ENCODE results near the gene CUTA.

Gene CUTA

GRCh38 chr6:33417903-33418689, at the start of gene CUTA:
CUTA (minus strand) TSS chr6:33418107; CDS start chr6:33418000, 107 bp downstream.
- Mint-ChIP-seq H3K4me1 (peaks cover 89% of the 10 kb centered on the region), H3K27ac (peak within 1 kb of the TSS; percentile 98), H3K4me3 (peak within 1 kb of the TSS; percentile 99), H3K27me3 (ENCODE audit: low read depth, poor library complexity) (no peaks in the 10 kb centered on the region), H3K36me3 (ENCODE audit: low read depth) (peaks cover 27% of the 10 kb centered on the region), H3K9me3 (no peaks in the 10 kb centered on the region)
- TF ChIP-seq CTCF (IDR thresholded peaks at IDR 0.05): no peak
- DNase-seq: peak; percentile 95

DNA sequence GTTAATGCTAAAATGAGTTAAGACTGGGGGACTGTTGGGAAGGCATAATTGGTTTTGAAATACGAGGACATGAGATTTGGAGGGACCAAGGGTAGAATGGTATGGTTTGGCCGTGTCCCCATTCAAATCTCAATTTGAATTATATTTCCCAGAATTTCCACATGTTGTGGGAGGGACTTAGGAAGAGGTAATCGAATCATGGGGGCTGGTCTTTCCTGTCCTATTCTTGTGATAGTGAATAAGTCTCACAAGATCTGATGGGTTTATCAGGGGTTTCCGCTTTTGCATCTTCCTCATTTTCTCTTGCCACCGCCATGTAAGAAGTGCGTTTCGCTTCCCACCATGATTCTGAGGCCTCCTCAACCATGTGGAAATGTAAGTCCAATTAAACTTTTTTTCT, 49.2 kb upstream of the CUTA start:
- H3K4me3 Mint-ChIP-seq: no peak overlapping the region
- DNase-seq: no peak
- H3K27me3 Mint-ChIP-seq (ENCODE audit: low read depth, poor library complexity): peaks cover 19% of the 10 kb centered on the region
- no peak for TF ChIP-seq CTCF (IDR thresholded peaks at IDR 0.05)
- peaks cover 12% of the 10 kb centered on the region for H3K9me3 Mint-ChIP-seq
- no peaks in the 10 kb centered on the region for H3K36me3 Mint-ChIP-seq (ENCODE audit: low read depth)
- H3K4me1 Mint-ChIP-seq: no peaks in the 10 kb centered on the region
- H3K27ac Mint-ChIP-seq: no peak overlapping the region

GRCh38 chr6:33466075-33466735, 48.3 kb upstream of the CUTA start:
- Mint-ChIP-seq H3K4me3 (no peak overlapping the region), H3K36me3 (ENCODE audit: low read depth) (no peaks in the 10 kb centered on the region), H3K9me3 (peaks cover 12% of the 10 kb centered on the region), H3K27ac (no peak overlapping the region), H3K27me3 (ENCODE audit: low read depth, poor library complexity) (peaks cover 23% of the 10 kb centered on the region), H3K4me1 (no peaks in the 10 kb centered on the region)
- DNase-seq: no peak
- no peak for TF ChIP-seq CTCF (IDR thresholded peaks at IDR 0.05)

DNA sequence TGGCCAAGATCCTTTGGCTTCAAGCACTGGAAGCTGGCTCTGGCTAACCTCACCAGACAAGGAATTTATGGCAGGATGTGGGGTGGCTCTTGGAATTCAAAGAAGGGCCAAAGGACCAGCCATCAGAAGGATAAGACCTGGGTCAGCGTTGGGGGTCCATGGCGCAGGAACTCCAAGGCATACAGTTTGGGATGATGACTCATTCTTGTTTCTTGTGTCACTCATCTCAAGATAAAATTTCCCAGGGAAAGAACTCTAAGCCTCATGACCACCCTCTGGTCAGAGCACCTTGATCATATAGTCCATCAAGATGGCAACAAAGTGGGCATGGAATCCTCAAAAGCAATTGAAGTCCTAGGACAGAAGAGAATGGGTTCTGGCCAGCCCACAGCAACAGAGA, 41.3 kb upstream of the CUTA start:
- Mint-ChIP-seq H3K4me1 (peaks cover 12% of the 10 kb centered on the region), H3K36me3 (ENCODE audit: low read depth) (peaks cover 29% of the 10 kb centered on the region), H3K9me3 (no peaks in the 10 kb centered on the region), H3K27me3 (ENCODE audit: low read depth, poor library complexity) (peaks cover 28% of the 10 kb centered on the region), H3K4me3 (no peak overlapping the region), H3K27ac (no peak overlapping the region)
- no peak for TF ChIP-seq CTCF (IDR thresholded peaks at IDR 0.05)
- DNase-seq: no peak

DNA sequence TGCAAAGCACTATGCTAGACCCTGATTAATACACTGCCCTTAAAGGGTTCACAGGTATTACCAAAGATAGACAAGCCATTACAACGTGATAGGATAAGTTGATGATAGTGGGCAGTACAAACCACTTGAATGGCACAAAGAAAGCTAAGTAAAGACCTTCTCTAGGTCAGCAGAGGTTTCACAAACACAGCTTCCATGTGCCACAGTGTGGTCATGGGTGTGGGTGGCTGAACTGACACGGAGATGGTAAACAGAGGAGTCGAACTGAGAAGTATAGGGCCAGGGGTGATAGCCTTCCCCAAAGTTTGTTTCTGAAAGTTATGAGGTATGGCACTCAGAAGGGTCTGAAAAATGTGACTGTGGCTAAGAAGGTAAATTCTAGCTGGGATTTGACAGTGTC, 40.8 kb upstream of the CUTA start:
- Mint-ChIP-seq H3K4me1 (peaks cover 16% of the 10 kb centered on the region), H3K36me3 (ENCODE audit: low read depth) (peaks cover 29% of the 10 kb centered on the region), H3K4me3 (no peak overlapping the region), H3K27ac (peak overlapping the region; percentile 33), H3K9me3 (no peaks in the 10 kb centered on the region), H3K27me3 (ENCODE audit: low read depth, poor library complexity) (peaks cover 25% of the 10 kb centered on the region)
- no peak for DNase-seq
- no peak for TF ChIP-seq CTCF (IDR thresholded peaks at IDR 0.05)
